ENCODE data around the gene RBM19. TPM values are rescaled to one million over a fixed set of nuclear protein-coding genes. Genes with fewer than 3 reads are reported as not detected.

Gene RBM19
- total and polyA plus RNA-seq, 9 donors, result 11.6 to 44.0 (median 33.9) TPM

GRCh38 chr12:113908584-113909100, 57.5 kb downstream of the RBM19 start:
- no peaks in the 10 kb centered on the region for H3K36me3 ChIP-seq
- H3K4me1 ChIP-seq (ENCODE audit: insufficient read depth), result no peaks in the 10 kb centered on the region
- DNase-seq, result no peak
- no peaks in the 10 kb centered on the region for H3K9me3 ChIP-seq
- TF ChIP-seq CTCF (IDR thresholded peaks at IDR 0.05) (no peak), EP300 (IDR thresholded peaks at IDR 0.05) (no peak), POLR2A (IDR thresholded peaks at IDR 0.05) (no peak)
- no peak overlapping the region for H3K27ac ChIP-seq
- intact Hi-C loops (cut with DNase I), result no loop called here
- H3K27me3 ChIP-seq, result no peaks in the 10 kb centered on the region
- WGBS, 3 donors, result 91 to 93% (median 92%) methylated on average over 6 of the region's 6 CpGs
- no peak overlapping the region for H3K4me3 ChIP-seq

DNA sequence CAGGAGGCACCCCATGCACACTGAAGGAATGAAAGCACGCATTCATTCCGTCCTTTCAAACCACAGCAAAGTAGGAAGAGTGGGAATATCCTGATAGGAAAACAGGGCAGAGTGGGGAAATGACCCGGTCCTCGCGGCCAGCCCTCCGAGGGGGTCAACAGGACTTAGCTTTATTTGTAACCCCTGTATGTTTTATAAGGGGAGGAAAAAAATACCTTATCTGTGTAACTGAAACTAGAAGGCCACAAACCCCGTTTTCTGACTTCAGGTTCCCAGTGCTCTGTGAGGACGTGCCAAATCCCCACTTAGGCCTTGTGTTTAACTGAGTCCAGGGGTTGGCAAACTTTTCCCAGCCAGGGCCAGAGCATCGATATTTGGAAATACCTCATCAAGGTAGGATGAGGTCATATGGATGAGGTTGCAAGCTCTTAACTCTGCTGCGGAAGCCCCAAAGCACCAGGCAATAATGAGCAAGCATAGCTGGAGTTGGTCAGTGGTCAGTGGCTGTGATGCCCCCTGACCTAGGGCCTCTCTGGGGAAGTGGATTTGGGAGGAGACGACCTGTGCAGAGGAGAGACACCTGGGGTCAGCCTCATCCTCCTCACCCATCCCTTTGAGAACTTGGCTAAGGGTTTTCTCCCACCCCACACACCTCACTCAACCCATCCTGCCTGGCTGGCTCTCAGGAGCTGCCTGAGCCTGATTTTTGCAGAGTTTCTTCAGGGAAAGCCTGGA, 58.5 kb downstream of the RBM19 start:
- Histone ChIP-seq H3K4me1 (ENCODE audit: insufficient read depth) (no peaks in the 10 kb centered on the region), H3K9me3 (no peaks in the 10 kb centered on the region), H3K27ac (no peak overlapping the region), H3K4me3 (no peak overlapping the region), H3K36me3 (no peaks in the 10 kb centered on the region), H3K27me3 (no peaks in the 10 kb centered on the region)
- TF ChIP-seq EP300 (IDR thresholded peaks at IDR 0.05) (no peak), POLR2A (IDR thresholded peaks at IDR 0.05) (no peak), CTCF (IDR thresholded peaks at IDR 0.05) (no peak)
- 95 to 96% (median 95%) methylated on average over 11 of the region's 11 CpGs for WGBS, 3 donors
- DNase-seq, result no peak
- intact Hi-C loops (cut with DNase I), result no loop called here

DNA sequence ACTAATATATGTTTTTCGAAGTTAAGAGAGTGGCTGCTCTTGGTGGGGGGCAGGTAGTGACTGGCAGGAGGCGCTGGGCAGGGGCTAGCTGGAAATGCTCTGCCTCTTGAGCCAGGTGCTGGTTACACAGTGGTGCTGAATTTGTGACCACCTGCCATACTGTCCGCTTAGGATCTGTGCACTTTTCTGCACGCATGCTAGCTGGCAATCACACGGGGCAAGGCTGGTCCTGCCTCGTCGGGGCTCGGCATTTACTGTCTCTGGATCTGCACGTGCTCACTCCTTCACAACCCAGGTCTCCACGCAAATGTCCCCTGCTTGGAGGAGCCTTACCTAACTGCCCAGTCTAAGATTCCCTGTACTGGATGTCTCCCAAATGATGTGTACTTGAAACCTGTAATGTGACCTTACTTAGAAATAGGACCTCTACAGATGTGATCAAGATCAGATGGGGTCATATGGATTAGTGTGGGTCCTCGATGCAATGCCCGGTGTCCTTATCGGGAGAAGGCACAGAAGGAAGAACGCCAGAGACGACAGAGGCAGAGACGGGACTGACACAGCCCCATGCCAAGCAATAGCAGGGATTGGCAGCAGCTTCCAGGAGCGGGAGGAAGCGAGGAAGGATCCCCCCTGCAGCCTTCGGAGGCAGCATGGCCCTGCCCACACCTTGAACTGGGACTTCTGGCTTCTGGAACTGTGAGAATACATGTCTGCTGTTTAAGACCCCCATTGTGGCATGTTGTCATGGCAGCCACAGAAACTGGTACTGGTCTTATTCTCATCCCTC, 59.5 kb downstream of the RBM19 start:
- WGBS, 3 donors, result 95 to 97% (median 95%) methylated on average over 19 of the region's 19 CpGs
- intact Hi-C loops (cut with DNase I), result no loop called here
- H3K9me3 ChIP-seq, result no peaks in the 10 kb centered on the region
- no peaks in the 10 kb centered on the region for H3K27me3 ChIP-seq
- no peak for TF ChIP-seq EP300 (IDR thresholded peaks at IDR 0.05)
- no peak for TF ChIP-seq POLR2A (IDR thresholded peaks at IDR 0.05)
- TF ChIP-seq CTCF (IDR thresholded peaks at IDR 0.05), result no peak
- H3K36me3 ChIP-seq, result no peaks in the 10 kb centered on the region
- no peak overlapping the region for H3K4me3 ChIP-seq
- H3K27ac ChIP-seq, result no peak overlapping the region
- no peak for DNase-seq
- no peaks in the 10 kb centered on the region for H3K4me1 ChIP-seq (ENCODE audit: insufficient read depth)

GRCh38 chr12:113905829-113906228, 60.3 kb downstream of the RBM19 start:
- Histone ChIP-seq H3K9me3 (no peaks in the 10 kb centered on the region), H3K27me3 (no peaks in the 10 kb centered on the region), H3K4me3 (no peak overlapping the region), H3K36me3 (no peaks in the 10 kb centered on the region), H3K27ac (no peak overlapping the region), H3K4me1 (ENCODE audit: insufficient read depth) (no peaks in the 10 kb centered on the region)
- intact Hi-C loops (cut with DNase I), result no loop called here
- TF ChIP-seq CTCF (IDR thresholded peaks at IDR 0.05) (no peak), EP300 (IDR thresholded peaks at IDR 0.05) (no peak), POLR2A (IDR thresholded peaks at IDR 0.05) (no peak)
- no peak for DNase-seq
- WGBS, 3 donors, result 72 to 93% (median 81%) methylated on average over 4 of the region's 4 CpGs
